Measurements from ENCODE around the gene HAAO. TPM values are rescaled to one million over a fixed set of nuclear protein-coding genes. Genes with fewer than 3 reads are reported as not detected.
A peak's percentile ranks its signal among the peaks of the same experiment; 100 is the strongest.

HAAO gene
- total RNA-seq, 2 donors from 2014 or later: 25.3 to 33.7 TPM

GRCh38 chr2:42809131-42809818, 16.9 kb upstream of the HAAO start:
- no peaks in the 10 kb centered on the region for H3K9me3 ChIP-seq
- H3K4me3 ChIP-seq: peak overlapping the region; percentile 81
- H3K27me3 ChIP-seq (replicated peaks; ENCODE audit: insufficient read depth): no peaks in the 10 kb centered on the region
- peaks cover 6 to 13% of the 10 kb centered on the region in 2 donors for H3K4me1 ChIP-seq (ENCODE audit: control insufficient read depth in 1 of 2, low read depth in 2 of 2)
- no peaks in the 10 kb centered on the region for H3K36me3 ChIP-seq
- no peak for TF ChIP-seq CTCF (IDR thresholded peaks at IDR 0.05)
- ATAC-seq (ENCODE audit: insufficient number of reproducible peaks, low FRiP score, low read depth) (no peak), DNase-seq (ENCODE audit: low spot score) (no peak)
- H3K27ac ChIP-seq: peak overlapping the region; percentile 99

- TF ChIP-seq CTCF (IDR thresholded peaks at IDR 0.05): no peak
- DNase-seq (ENCODE audit: low spot score): no peak
- no peak overlapping the region for H3K4me3 ChIP-seq
- peaks cover 6 to 13% of the 10 kb centered on the region in 2 donors for H3K4me1 ChIP-seq (ENCODE audit: control insufficient read depth in 1 of 2, low read depth in 2 of 2)
- ATAC-seq (ENCODE audit: insufficient number of reproducible peaks, low FRiP score, low read depth): no peak
- no peaks in the 10 kb centered on the region for H3K27me3 ChIP-seq (replicated peaks; ENCODE audit: insufficient read depth)
- H3K9me3 ChIP-seq: no peaks in the 10 kb centered on the region
- H3K36me3 ChIP-seq: no peaks in the 10 kb centered on the region
- no peak overlapping the region for H3K27ac ChIP-seq
These were observed 15.9 kb upstream of the HAAO start for GRCh38 chr2:42808301-42808700.

GRCh38 chr2:42806786-42807185, 14.4 kb upstream of the HAAO start:
- peaks cover 8 to 16% of the 10 kb centered on the region in 2 donors for H3K4me1 ChIP-seq (ENCODE audit: control insufficient read depth in 1 of 2, low read depth in 2 of 2)
- no peak overlapping the region for H3K27ac ChIP-seq
- DNase-seq (ENCODE audit: low spot score) (no peak), ATAC-seq (ENCODE audit: insufficient number of reproducible peaks, low FRiP score, low read depth) (no peak)
- H3K36me3 ChIP-seq: no peaks in the 10 kb centered on the region
- no peak overlapping the region for H3K4me3 ChIP-seq
- H3K27me3 ChIP-seq (replicated peaks; ENCODE audit: insufficient read depth): no peaks in the 10 kb centered on the region
- TF ChIP-seq CTCF (IDR thresholded peaks at IDR 0.05): no peak
- no peaks in the 10 kb centered on the region for H3K9me3 ChIP-seq

GRCh38 chr2:42804891-42805290, 12.5 kb upstream of the HAAO start:
- H3K4me1 ChIP-seq (ENCODE audit: control insufficient read depth in 1 of 2, low read depth in 2 of 2): peaks cover 14 to 22% of the 10 kb centered on the region in 2 donors
- H3K4me3 ChIP-seq: no peak overlapping the region
- H3K27me3 ChIP-seq (replicated peaks; ENCODE audit: insufficient read depth): no peaks in the 10 kb centered on the region
- DNase-seq (ENCODE audit: low spot score) (no peak), ATAC-seq (ENCODE audit: insufficient number of reproducible peaks, low FRiP score, low read depth) (no peak)
- H3K27ac ChIP-seq: no peak overlapping the region
- TF ChIP-seq CTCF (IDR thresholded peaks at IDR 0.05): no peak
- H3K9me3 ChIP-seq: no peaks in the 10 kb centered on the region
- H3K36me3 ChIP-seq: no peaks in the 10 kb centered on the region

- DNase-seq (ENCODE audit: low spot score) (no peak), ATAC-seq (ENCODE audit: insufficient number of reproducible peaks, low FRiP score, low read depth) (no peak)
- Histone ChIP-seq H3K27me3 (replicated peaks; ENCODE audit: insufficient read depth) (no peaks in the 10 kb centered on the region), H3K36me3 (no peaks in the 10 kb centered on the region), H3K9me3 (no peaks in the 10 kb centered on the region), H3K4me1 (ENCODE audit: control insufficient read depth in 1 of 2, low read depth in 2 of 2) (peaks cover 14 to 21% of the 10 kb centered on the region in 2 donors), H3K4me3 (no peak overlapping the region), H3K27ac (no peak overlapping the region)
- TF ChIP-seq CTCF (IDR thresholded peaks at IDR 0.05): no peak
These were observed 12.0 kb upstream of the HAAO start for GRCh38 chr2:42804338-42804737.
